GM21723 (cell line): Measurements from ENCODE around the gene RNF169.
"Not testable (repeated sequence)": the region's sequence is repeated elsewhere in the genome, so short reads cannot be mapped to it uniquely, and the experiment has no call there.

Experiments
- ATAC-seq: cut with Tn5 transposase; IDR thresholded peaks from one replicate; pipeline ENCODE4 v1.9.1; 2021; ENCODE audit warnings: mild to moderate bottlenecking, moderate library complexity; ENCODE audit not compliant: unreplicated experiment

RNF169 gene

GRCh38 chr11:74729397-74729796 is 19.3 kb upstream of the RNF169 start:
- no peak for ATAC-seq

- no peak for ATAC-seq
Observed at GRCh38 chr11:74730571-74731260, 17.9 kb upstream of the RNF169 start.

GRCh38 chr11:74731301-74732094 is 17.2 kb upstream of the RNF169 start, which contains the start of gene CHRDL2:
TSS of gene CHRDL2 (minus strand) at chr11:74731426. CDS start at chr11:74730888, 538 bp downstream.
- no peak for ATAC-seq

DNA sequence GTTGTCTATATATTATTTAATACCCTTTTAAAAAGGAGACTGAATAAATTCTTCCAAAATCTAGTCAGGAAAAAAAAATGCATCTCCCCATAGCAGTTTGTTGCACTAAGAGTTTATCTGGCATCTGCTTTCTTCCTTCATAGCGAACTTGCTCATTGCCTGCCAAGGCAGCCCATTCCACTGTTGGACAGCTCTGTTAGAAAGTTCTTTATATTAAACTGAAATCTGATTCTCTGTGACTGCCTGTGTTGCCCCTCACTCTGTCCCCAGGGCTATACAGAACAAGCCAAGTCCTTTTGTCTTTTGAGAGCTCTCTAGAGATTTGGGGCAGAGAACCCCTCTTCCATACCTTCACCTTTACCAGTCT is 14.1 kb upstream of the RNF169 start:
- ATAC-seq, result no peak

DNA sequence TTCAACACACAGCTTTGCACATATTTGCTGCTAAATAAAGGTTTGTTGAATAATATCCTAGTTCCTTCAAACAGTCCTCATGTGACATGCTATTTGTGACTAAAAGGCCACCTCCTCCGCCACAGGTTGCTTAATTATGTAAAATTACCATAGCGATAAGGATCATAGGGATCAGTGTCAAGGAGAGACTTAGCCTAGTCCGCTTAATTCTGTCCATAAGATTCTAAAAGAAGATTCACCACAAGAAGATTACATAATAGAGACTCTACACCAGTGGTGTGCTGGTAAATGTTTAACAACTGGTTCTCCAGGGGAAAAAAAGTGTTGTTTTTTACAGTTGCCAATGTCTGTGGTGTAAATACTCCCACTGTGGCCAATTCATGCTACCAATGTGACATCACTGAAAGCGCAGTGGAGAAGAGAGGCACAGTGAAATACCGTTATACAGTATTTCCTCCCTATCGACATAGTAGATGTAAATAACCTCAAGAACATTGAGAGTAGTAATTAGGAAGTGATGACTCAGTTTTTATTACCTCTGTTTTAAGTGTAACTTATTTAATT is 13.2 kb upstream of the RNF169 start:
- no peak for ATAC-seq

DNA sequence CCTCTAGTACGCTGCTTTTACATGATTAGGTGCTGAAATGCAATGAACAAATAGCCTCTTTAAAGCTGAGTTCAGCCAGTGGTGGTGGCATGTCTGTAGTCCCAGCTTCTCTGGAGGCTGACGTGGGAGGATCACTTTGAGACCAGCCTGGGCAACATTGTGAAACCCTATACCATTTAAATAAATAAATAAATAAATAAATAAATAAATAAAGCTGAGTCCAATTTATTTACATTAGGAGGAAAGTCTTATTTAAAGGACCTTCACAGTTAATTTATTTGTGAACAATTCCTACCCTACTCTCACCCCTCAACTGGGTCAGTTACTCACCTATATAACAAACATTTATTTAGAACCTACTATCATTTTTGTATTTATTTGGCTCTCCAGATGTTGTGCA is 12.6 kb upstream of the RNF169 start:
- ATAC-seq, result no peak

- ATAC-seq, result no peak
Observed at GRCh38 chr11:74739546-74740270, 8.9 kb upstream of the RNF169 start.

GRCh38 chr11:74742070-74742469 is 6.6 kb upstream of the RNF169 start:
- ATAC-seq, result no peak

GRCh38 chr11:74743640-74744039 is 5.0 kb upstream of the RNF169 start:
- ATAC-seq, result no peak

DNA sequence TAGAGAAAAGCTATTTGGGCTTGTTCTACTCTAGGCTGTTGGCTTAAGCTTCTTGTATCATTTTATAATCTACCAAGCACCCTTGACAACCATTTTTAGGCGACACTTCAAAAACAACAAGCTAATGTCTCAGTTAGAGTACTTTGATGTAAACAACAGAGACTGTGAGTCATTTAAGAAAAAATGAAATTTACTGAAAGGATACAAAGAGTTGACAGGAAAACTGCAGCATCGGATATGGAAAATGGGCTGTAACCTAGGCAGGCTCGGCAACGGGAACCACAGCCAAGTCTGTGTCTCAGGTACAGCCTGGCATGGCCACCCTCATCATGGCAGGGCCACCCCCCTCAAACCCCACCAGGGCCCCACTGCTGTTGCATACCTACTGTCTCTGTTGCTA is 4.4 kb upstream of the RNF169 start:
- ATAC-seq, result no peak

- ATAC-seq, result no peak
Observed at GRCh38 chr11:74746868-74747267, 1.8 kb upstream of the RNF169 start.

- ATAC-seq, result peak; percentile 50
Observed at GRCh38 chr11:74749127-74749964, 697 bp downstream of the RNF169 start.

GRCh38 chr11:74749965-74750296 is 1.3 kb downstream of the RNF169 start:
- no peak for ATAC-seq

DNA sequence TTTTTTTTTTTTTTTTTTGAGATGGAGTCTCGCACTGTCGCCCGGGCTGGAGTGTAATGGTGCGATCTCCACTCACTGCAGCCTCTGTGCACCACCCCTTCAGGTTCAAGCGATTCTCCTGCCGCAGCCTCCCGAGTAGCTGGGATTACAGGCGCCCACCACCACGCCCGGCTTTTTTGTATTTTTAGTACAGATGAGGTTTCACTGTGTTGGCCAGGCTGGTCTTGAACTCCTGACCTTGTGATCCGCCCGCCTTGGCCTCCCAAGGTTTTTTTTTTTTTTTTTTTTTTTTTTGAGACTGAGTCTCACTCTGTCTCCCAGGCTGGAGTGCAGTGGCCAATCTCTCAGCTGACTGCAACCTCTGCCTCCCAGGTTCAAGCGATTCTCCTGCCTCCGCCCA is 1.9 kb downstream of the RNF169 start:
- ATAC-seq, result not testable (repeated sequence)

DNA sequence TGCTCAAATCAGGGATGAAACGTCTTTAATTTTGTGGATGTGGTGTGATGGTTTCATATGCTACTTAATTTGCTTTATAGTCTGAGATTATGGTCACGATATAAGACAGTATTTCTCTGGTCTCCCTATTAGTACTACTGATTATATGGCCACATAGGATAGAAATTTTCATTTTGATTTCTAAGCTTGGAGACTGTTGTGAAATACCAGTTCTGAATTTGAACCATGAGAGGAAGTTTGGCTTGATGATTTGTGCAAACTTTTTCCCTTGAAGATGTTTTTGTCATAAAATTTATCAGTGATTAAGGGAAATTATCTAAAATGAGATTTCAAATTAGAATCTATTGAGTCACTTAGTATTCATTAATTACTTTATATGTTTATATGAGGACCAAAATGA is 2.7 kb downstream of the RNF169 start:
- ATAC-seq, result no peak

GRCh38 chr11:74754507-74755252 is 6.0 kb downstream of the RNF169 start:
- ATAC-seq, result no peak

DNA sequence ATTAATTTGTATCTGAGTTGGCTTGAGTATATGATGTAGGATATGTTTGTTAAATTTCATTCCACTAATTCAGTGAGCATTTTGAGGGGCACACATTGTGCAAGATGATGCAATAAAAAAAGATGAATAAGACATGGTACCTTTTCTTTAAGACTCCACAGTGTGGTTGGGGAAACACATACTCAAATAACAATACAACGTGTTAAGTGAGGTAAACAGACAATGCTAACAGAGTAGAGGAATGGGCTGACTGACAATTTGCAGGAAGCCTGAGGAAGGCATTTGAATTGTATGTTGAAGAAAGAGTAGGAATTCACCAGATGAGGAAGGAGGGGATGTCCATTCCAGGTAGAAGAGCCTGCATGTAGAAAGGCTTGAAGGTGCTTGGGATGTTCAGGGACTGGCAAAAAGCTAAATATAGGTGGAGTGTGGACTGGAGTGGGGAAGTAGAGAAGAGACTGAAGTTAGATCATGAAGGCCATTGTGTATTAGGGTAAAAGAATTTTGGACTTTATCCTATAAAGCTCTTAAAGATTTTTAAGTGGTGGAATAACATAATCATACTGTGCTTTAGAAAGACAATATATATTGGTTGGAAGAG is 6.8 kb downstream of the RNF169 start:
- ATAC-seq, result no peak

- ATAC-seq, result no peak
Observed at GRCh38 chr11:74756571-74756970, 7.9 kb downstream of the RNF169 start.

DNA sequence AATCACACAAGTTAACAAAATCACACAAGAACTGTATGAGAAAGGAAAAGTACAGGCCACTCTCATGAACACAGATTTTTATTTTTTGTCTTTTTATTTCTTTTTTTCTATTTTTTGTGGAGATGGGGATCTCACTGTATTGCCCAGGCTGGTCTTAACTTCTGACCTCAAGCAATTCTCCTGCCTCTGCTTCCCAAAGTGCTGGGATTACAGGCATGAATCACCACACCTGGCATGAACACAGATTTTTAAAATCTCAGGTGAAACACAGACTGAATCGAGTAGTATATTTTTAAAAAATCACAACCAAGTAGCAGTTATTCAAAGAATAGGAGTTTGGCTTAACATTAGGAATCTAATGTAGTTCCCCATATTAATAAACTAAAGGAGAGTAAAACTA is 18.3 kb downstream of the RNF169 start:
- no peak for ATAC-seq
